ENCODE measurements around the gene TOX2.

GRCh38 chr20:43921227-43921780, 6.7 kb downstream of the TOX2 start:
- no peak for TF ChIP-seq KLF1 (tag by site-specific recombination; IDR thresholded peaks at IDR 0.05)
- TF ChIP-seq ZNF292 (tag by site-specific recombination; IDR thresholded peaks at IDR 0.05; ENCODE audit: borderline replicate concordance, low read depth): no peak
- TF ChIP-seq ZBTB48 (tag by site-specific recombination; IDR thresholded peaks at IDR 0.05): no peak
- TF ChIP-seq, protein P1, sequence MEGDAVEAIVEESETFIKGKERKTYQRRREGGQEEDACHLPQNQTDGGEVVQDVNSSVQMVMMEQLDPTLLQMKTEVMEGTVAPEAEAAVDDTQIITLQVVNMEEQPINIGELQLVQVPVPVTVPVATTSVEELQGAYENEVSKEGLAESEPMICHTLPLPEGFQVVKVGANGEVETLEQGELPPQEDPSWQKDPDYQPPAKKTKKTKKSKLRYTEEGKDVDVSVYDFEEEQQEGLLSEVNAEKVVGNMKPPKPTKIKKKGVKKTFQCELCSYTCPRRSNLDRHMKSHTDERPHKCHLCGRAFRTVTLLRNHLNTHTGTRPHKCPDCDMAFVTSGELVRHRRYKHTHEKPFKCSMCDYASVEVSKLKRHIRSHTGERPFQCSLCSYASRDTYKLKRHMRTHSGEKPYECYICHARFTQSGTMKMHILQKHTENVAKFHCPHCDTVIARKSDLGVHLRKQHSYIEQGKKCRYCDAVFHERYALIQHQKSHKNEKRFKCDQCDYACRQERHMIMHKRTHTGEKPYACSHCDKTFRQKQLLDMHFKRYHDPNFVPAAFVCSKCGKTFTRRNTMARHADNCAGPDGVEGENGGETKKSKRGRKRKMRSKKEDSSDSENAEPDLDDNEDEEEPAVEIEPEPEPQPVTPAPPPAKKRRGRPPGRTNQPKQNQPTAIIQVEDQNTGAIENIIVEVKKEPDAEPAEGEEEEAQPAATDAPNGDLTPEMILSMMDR (tag by site-specific recombination; IDR thresholded peaks at IDR 0.05): no peak
- TF ChIP-seq ZNF76 (tag by site-specific recombination; IDR thresholded peaks at IDR 0.05; ENCODE audit: borderline replicate concordance, low read depth): no peak
- TF ChIP-seq, protein P2, sequence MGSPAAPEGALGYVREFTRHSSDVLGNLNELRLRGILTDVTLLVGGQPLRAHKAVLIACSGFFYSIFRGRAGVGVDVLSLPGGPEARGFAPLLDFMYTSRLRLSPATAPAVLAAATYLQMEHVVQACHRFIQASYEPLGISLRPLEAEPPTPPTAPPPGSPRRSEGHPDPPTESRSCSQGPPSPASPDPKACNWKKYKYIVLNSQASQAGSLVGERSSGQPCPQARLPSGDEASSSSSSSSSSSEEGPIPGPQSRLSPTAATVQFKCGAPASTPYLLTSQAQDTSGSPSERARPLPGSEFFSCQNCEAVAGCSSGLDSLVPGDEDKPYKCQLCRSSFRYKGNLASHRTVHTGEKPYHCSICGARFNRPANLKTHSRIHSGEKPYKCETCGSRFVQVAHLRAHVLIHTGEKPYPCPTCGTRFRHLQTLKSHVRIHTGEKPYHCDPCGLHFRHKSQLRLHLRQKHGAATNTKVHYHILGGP (tag by site-specific recombination; IDR thresholded peaks at IDR 0.05): no peak
- no peak for TF ChIP-seq ZNF223 (tag by site-specific recombination; IDR thresholded peaks at IDR 0.05)

Measured in HEK293 (cell line).